ENCODE measurements around the gene CABP2. TPM values are rescaled to one million over a fixed set of nuclear protein-coding genes. Genes with fewer than 3 reads are reported as not detected.
"Not testable (repeated sequence)": the region's sequence is repeated elsewhere in the genome, so short reads cannot be mapped to it uniquely, and the experiment has no call there.

The CABP2 gene
- total RNA-seq, 1 experiment from 2014 or later = not detected

DNA sequence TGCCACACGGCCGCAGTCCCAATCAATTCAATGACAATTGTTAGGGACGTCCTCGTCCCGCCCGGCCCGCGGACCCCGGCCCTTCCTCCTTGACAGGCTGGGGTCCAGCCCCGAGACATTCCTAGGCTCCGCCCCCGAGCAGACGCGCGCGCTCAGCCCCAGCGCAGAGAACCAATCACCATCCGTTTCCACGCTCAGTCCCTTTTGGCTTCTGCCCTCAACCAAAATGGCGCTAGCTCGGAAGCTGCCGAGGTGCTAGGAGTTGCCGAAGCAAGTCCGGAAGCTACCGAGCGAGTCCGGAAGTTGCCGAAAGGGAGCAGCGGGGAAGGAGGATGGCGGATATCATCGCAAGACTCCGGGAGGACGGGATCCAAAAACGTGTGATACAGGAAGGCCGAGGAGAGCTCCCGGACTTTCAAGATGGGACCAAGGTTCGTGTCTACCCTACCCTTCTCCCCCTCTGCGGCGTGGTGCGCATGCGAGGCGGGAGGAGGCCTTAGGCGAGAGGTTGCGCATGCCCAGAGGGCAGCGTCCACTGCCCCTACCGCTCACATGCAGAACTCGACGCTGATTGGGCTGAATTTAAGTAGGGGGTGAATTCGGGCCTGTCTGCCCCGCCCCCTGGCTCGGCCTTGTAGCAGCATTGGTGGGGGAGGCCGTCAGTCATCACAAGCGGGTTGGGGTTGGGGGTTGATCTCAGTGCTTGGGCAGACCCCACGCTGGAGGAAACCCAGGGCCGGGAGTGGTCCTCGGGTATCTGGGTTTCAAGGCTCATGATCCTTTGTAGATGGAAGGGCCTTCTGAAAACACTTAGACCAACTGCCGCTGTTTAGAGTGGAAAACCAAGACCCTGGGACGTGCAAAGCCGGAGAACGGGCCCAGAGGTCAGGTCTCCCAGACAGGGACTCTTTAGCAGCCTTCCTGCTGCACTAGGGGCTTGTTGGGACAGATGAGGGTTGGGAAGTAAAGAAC, 40.1 kb downstream of the CABP2 start, which contains the start of gene AIP:
Gene AIP, plus strand, starts transcription at position 200 of the 972 bp plus-strand sequence. Its CDS starts 133 bp downstream, at position 333.
- intact Hi-C loops (cut with micrococcal nuclease; ENCODE audit: unreplicated experiment) = no loop called here
- peak within 1 kb of the TSS; percentile 97 for H3K27ac Mint-ChIP-seq (ENCODE audit: unreplicated experiment)
- TSS peak; percentile 67 for BruUV-seq (replicated peaks)

DNA sequence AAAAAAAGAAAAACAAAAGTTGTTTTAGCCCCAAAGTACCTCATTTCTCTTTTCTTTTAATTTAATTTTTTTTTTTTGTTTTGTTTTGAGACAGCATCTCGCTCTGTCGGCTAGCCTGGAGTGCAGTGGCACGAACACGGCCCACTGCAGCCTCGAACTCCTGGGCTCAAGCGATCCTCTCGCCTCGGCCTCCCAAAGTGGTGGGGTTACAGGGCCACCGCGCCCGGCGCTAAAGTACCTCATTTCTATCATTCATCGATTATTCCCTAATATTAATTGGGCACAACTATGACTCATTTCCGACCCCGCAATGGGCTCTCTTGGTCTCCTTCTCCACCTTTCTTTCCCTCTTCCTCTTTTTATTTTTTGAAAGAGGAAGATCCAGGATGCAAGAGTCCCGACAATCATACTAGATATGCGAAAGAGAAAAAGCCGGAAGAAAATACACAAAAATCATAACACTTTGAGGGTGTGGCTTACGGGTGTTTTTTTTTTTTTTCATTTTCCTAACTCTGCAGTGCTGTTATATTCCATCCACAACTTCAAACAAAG, 40.9 kb downstream of the CABP2 start:
- no peak for DNase-seq
- peaks cover 28% of the 10 kb centered on the region for H3K36me3 Mint-ChIP-seq (ENCODE audit: insufficient read depth, unreplicated experiment)
- BruUV-seq (replicated peaks) = TSS peak; percentile 64
- H3K4me1 Mint-ChIP-seq (ENCODE audit: low read depth, unreplicated experiment) = peaks cover 26% of the 10 kb centered on the region
- no peak for TF ChIP-seq CTCF (IDR thresholded peaks at IDR 0.05; ENCODE audit: unreplicated experiment)
- H3K4me3 Mint-ChIP-seq (ENCODE audit: low read depth, unreplicated experiment) = peak overlapping the region; percentile 98
- H3K27ac Mint-ChIP-seq (ENCODE audit: unreplicated experiment) = peak overlapping the region; percentile 97
- no peaks in the 10 kb centered on the region for H3K9me3 Mint-ChIP-seq (ENCODE audit: low read depth, unreplicated experiment)
- H3K27me3 Mint-ChIP-seq (ENCODE audit: unreplicated experiment) = no peaks in the 10 kb centered on the region
- intact Hi-C loops (cut with micrococcal nuclease; ENCODE audit: unreplicated experiment) = no loop called here
- CTCF ChIA-PET = interaction anchor here (0.6 to 1.0 kb wide), 8 partner anchors 13 to 1831 kb away, joined by 3 to 6 read pairs (median 3); partner anchors contain the start of genes GPR152, PITPNM1 and PPP1CA

More for the DNA sequence above, 40.1 kb downstream of the CABP2 start, which contains the start of gene AIP:
- no peak for TF ChIP-seq CTCF (IDR thresholded peaks at IDR 0.05; ENCODE audit: unreplicated experiment)
- no peaks in the 10 kb centered on the region for H3K27me3 Mint-ChIP-seq (ENCODE audit: unreplicated experiment)
- peaks cover 26% of the 10 kb centered on the region for H3K4me1 Mint-ChIP-seq (ENCODE audit: low read depth, unreplicated experiment)
- H3K36me3 Mint-ChIP-seq (ENCODE audit: insufficient read depth, unreplicated experiment) = peaks cover 34% of the 10 kb centered on the region
- H3K9me3 Mint-ChIP-seq (ENCODE audit: low read depth, unreplicated experiment) = no peaks in the 10 kb centered on the region
- CTCF ChIA-PET = interaction anchor here (0.6 to 1.0 kb wide), 7 partner anchors 12 to 1832 kb away, joined by 3 to 6 read pairs (median 3); partner anchors contain the start of genes GPR152, PITPNM1 and PPP1CA
- H3K4me3 Mint-ChIP-seq (ENCODE audit: low read depth, unreplicated experiment) = peak within 1 kb of the TSS; percentile 98
- DNase-seq = peak; percentile 97

DNA sequence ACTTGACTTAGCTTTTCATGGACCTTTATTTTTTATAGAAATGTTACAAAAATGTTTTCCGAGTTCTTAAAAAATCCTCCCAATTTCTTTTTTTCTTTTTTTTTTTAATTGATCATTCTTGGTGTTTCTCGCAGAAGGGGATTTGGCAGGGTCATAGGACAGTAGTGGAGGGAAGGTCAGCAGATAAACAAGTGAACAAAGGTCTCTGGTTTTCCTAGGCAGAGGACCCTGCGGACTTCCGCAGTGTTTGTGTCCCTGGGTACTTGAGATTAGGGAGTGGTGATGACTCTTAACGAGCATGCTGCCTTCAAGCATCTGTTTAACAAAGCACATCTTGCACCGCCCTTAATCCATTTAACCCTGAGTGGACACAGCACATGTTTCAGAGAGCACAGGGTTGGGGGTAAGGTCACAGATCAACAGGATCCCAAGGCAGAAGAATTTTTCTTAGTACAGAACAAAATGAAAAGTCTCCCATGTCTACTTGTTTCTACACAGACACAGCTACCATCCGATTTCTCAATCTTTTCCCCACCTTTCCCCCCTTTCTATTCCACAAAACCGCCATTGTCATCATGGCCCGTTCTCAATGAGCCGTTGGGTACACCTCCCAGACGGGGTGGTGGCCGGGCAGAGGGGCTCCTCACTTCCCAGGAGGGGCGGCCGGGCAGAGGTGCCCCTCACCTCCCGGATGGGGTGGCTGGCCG, 45.7 kb downstream of the CABP2 start:
- CTCF ChIA-PET; H3K4me3 Mint-ChIP-seq (ENCODE audit: low read depth, unreplicated experiment); intact Hi-C loops (cut with micrococcal nuclease; ENCODE audit: unreplicated experiment); H3K27ac Mint-ChIP-seq (ENCODE audit: unreplicated experiment); H3K36me3 Mint-ChIP-seq (ENCODE audit: insufficient read depth, unreplicated experiment); BruUV-seq (replicated peaks); H3K27me3 Mint-ChIP-seq (ENCODE audit: unreplicated experiment); H3K9me3 Mint-ChIP-seq (ENCODE audit: low read depth, unreplicated experiment); H3K4me1 Mint-ChIP-seq (ENCODE audit: low read depth, unreplicated experiment); DNase-seq: not testable (repeated sequence)

DNA sequence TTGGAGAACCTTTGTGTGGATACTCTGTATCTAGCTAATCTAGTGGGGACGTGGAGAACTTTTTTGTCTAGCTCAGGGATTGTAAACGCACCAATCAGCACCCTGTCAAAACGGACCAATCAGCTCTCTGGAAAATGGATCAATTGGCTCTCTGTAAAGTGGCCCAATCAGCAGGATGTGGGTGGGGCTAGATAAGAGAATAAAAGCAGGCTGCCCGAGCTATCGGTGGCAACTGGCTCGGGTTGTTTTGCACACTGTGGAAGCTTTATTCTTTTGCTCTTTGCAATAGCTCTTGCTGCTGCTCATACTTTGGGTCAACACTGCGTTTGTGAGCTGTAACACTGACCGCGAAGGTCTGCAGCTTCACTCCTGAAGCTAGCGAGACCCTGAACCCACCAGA, 46.6 kb downstream of the CABP2 start:
- DNase-seq; H3K27me3 Mint-ChIP-seq (ENCODE audit: unreplicated experiment); H3K4me1 Mint-ChIP-seq (ENCODE audit: low read depth, unreplicated experiment); H3K4me3 Mint-ChIP-seq (ENCODE audit: low read depth, unreplicated experiment); intact Hi-C loops (cut with micrococcal nuclease; ENCODE audit: unreplicated experiment); H3K27ac Mint-ChIP-seq (ENCODE audit: unreplicated experiment); BruUV-seq (replicated peaks); H3K9me3 Mint-ChIP-seq (ENCODE audit: low read depth, unreplicated experiment); H3K36me3 Mint-ChIP-seq (ENCODE audit: insufficient read depth, unreplicated experiment): not testable (repeated sequence)
- CTCF ChIA-PET = interaction anchor here (1.3 kb wide), 1 partner anchor 152 kb away, joined by 3 read pairs; no protein-coding TSS in a partner anchor

- CTCF ChIA-PET = interaction anchor here (0.6 kb wide), 1 partner anchor 1218 kb away, joined by 4 read pairs; no protein-coding TSS in a partner anchor
- no peak for TF ChIP-seq CTCF (IDR thresholded peaks at IDR 0.05; ENCODE audit: unreplicated experiment)
- BruUV-seq (replicated peaks) = no TSS peak
- peaks cover 19% of the 10 kb centered on the region for H3K36me3 Mint-ChIP-seq (ENCODE audit: insufficient read depth, unreplicated experiment)
- H3K4me3 Mint-ChIP-seq (ENCODE audit: low read depth, unreplicated experiment) = no peak overlapping the region
- no peak for DNase-seq
- H3K9me3 Mint-ChIP-seq (ENCODE audit: low read depth, unreplicated experiment) = no peaks in the 10 kb centered on the region
- H3K4me1 Mint-ChIP-seq (ENCODE audit: low read depth, unreplicated experiment) = peaks cover 14% of the 10 kb centered on the region
- intact Hi-C loops (cut with micrococcal nuclease; ENCODE audit: unreplicated experiment) = no loop called here
- no peak overlapping the region for H3K27ac Mint-ChIP-seq (ENCODE audit: unreplicated experiment)
- peaks cover 10% of the 10 kb centered on the region for H3K27me3 Mint-ChIP-seq (ENCODE audit: unreplicated experiment)
Observed at GRCh38 chr11:67472882-67473281, 50.4 kb downstream of the CABP2 start.
